Measurements from ENCODE around the gene FCHO1.
A peak's percentile ranks its signal among the peaks of the same experiment; 100 is the strongest.
"Not testable (repeated sequence)": the region's sequence is repeated elsewhere in the genome, so short reads cannot be mapped to it uniquely, and the experiment has no call there.

Gene FCHO1

DNA sequence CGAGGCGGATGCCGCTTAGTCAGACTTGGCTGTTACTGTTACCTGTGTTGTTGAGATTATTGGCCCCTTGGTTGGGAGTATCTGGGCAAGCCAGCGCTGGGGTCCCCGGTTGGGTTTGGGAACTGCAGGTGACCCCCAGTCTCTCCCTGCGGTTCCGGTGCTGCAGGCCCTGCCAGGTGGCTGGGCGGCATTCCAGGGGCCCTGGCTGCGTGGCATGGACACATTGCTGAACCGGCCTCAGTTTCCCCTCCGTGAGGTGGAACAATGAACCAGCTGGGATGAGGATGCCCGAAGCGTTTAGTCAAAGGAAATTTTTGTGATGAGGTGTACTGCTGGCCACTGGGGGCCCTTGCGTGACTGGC is 44.2 kb downstream of the FCHO1 start:
- no peak for DNase-seq

DNA sequence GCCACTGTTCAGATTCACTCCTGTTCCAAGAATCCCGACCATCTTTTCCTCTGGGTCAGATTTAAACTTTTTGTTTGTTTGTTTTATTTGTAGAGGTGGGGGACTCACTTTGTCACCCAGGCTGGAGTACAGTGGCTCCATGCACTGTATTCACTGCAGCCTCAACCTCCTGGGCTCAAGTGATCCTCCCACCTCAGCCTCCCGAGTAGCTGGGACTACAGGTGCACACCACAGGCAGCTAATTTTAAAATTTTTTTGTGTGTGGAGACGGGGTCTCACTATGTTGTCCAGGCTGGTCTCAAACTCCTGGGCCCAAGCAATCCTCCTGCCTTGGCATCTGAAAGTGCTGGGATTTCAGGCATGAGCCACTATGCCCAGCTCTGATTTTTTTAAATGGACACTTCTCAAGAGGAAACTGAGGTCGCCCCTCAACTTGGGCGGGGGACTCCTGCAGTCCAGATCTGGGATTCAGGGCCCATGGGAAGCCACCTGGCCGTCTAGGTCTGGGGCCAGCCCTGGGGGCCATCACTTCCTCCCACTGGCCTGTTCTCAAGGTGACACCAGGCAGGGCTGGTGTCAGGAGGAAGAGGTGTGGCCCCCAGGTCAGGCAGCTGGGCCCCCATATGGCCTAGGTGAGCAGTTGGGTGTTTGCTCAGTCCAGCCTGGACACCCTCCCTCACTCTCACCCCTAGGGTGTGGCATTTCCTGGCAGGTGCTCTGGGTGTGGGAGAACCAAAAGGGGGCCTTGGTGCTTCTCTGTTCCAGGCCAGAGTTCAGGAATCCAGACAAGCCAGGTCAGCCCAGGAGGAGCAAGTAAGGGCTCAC is 44.9 kb downstream of the FCHO1 start:
- no peak for DNase-seq

GRCh38 chr19:17796838-17797423 is 45.7 kb downstream of the FCHO1 start:
- no peak for DNase-seq

- peak; percentile 74 to 75 (median 75) for DNase-seq
These were observed 46.3 kb downstream of the FCHO1 start for GRCh38 chr19:17797424-17798201.

- DNase-seq: not testable (repeated sequence)
These were observed 47.3 kb downstream of the FCHO1 start for GRCh38 chr19:17798599-17798998.

GRCh38 chr19:17802137-17802858 is 51.0 kb downstream of the FCHO1 start:
- no peak for DNase-seq

DNA sequence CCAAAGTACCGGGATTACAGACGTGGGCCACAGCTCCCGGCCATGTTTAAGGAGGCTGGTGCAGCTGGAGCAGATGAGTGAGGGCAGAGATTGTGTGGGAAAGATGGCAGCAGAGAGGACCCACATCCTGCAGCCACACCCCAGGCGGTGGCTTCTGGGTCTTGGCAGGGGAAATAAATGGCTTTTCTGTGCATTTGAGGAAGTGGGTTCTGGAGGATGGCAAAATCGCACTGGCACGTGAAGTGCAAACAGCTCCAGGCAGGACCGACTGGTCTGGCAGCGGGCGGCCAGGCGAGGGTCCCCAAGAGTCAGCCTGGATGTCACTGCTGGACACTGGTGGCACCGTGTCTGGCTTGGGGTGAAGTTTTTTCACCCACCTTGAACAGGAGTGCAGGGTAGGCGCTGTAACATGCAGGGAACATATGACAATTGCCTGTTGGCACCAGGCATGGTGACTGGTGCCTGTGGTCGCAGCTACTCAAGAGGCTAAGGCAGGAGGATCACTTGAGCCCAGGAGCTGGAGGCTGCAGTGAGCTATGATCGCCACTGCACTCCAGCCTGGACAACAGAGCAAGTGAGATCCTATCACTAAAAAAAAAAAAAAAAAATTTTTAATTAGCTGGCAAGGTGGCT is 52.1 kb downstream of the FCHO1 start:
- DNase-seq: peak; percentile 50 to 66 (median 64)

DNA sequence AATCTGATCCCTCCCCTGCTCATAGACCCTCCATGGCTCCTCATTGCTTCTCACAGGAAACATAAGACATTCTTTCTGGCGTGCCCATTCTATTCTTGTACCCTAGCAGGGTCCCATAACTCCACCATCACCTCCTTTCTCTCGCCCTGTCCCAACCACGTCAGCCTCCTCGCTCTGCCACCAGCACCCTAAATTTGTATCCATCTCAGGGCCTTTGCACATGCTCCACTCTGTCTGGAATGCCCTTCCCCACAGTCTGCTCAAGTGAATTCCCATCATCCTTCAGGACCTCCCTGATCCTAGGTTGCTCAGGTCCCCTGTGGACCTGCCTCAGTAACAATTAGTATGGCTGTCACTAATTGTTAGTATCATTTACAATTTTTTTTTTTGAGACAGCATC is 54.1 kb downstream of the FCHO1 start:
- no peak for DNase-seq

DNA sequence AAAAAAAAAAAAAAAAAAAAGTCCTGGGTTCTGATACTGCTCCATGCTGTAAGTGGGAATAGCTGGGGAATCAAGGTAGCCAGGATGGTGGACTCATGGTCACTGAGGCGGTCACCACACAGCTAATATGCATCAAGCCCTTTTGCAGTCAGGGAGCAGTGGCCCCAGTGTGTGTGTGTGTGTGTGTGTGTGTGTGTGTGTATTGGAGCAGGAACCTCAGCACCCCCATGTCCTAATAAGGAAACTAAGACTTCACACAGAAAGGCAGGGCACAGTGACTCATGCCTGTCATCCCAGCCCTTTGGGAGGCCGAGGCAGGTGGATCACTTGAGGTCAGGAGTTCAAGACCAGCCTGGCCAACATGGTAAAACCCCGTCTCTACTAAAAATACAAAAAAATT is 55.7 kb downstream of the FCHO1 start:
- peak; percentile 29 to 49 (median 36) for DNase-seq

- DNase-seq: no peak
These were observed 56.5 kb downstream of the FCHO1 start for GRCh38 chr19:17807731-17808316.

- DNase-seq: no peak
These were observed 59.8 kb downstream of the FCHO1 start for GRCh38 chr19:17811103-17811502.

GRCh38 chr19:17811681-17812080 is 60.4 kb downstream of the FCHO1 start:
- DNase-seq: no peak

DNA sequence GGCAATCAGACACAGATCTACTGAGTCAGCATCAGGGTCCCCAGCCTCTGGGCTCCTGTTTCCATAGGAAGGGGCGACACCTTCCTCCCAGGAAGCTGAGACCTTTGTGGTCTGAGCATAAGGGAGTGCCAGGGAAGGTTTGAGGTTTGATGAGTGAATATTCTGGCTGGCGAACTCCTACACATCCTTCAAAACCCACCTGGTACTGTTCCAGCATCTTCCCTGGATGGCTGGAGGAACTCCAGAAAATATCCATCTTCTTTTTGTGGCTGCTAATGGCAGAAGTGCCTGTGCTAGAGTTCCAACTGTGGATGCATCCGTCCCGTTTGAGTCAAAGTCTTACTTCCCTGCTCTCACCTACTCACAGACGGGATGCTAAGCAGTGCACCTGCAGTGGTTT is 60.8 kb downstream of the FCHO1 start:
- no peak for DNase-seq

GRCh38 chr19:17817668-17818363 is 66.5 kb downstream of the FCHO1 start:
- DNase-seq: no peak

DNA sequence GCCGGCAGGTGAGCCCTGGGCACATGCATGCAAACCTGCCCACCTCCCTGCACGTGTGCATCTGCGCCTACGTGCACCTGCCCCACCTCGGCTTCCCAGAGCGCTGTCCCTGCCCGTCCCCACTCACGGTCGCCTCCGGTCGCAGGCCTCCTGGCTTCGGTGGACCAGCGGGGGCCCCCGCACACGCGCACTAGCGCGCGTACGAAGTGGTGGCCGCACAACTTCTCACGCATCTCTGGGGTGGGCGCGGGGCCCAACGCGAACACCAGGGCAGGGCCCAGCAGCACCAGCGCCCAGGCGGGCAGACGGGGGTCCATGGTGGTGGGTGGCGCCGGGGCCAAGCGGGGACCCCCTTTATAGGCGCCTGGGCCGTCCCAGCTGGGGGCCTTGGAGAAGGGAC is 69.9 kb downstream of the FCHO1 start, which contains the start of gene INSL3:
Gene INSL3, minus strand, starts transcription at position 330 of the 400 bp plus-strand sequence. Its CDS starts 13 bp downstream, at position 317.
- DNase-seq: no peak

GRCh38 chr19:17824339-17824738 is 73.1 kb downstream of the FCHO1 start:
- DNase-seq: no peak

DNA sequence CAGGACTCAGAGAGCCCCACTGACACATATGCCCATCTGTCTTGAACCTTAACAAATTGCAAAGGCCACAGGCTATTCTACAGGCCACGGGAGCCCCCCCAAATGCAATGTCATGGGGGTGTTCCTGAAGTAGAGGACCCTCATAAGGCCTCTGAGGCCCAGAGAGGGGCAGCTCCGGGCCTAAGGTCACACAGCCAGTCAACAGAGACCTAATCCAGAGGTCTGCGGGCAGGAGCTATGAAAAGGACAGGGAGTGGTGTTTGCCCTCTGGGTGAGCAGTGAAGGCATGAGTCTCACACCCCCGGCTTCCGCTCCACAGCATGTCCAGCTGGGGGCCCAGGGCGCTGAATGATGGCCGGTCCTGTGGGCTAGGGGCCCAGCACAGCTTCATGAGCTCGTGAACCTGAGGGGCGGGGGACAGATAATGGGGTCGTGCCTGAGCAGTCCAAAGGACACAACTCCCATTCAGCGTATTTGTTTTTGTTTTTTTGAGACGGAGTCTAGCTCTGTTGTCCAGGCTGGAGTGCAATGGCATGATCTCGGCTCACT is 75.3 kb downstream of the FCHO1 start:
- DNase-seq: no peak

- DNase-seq: no peak
These were observed 78.7 kb downstream of the FCHO1 start for GRCh38 chr19:17829855-17830566.

- peak in 1 of 3 donors; percentile 35 for DNase-seq
These were observed 79.5 kb downstream of the FCHO1 start for GRCh38 chr19:17830567-17831418.

All from suppressor macrophage treated with lipopolysaccharide for 1 hour (primary cell).